ENCODE results near the gene GNPDA2. TPM values are rescaled to one million over a fixed set of nuclear protein-coding genes. Genes with fewer than 3 reads are reported as not detected.
A peak's percentile ranks its signal among the peaks of the same experiment; 100 is the strongest.

GNPDA2 gene
- total RNA-seq, 1 experiment from 2014 or later = 16.8 TPM

GRCh38 chr4:44765116-44765515, 38.8 kb upstream of the GNPDA2 start:
- intact Hi-C loops (cut with micrococcal nuclease) = loop anchor here (10.0 kb wide), 1 partner anchor 790 kb away; no protein-coding TSS in a partner anchor
- no peak overlapping the region for H3K27ac Mint-ChIP-seq (ENCODE audit: low read depth, unreplicated experiment)
- H3K4me1 Mint-ChIP-seq (ENCODE audit: insufficient read depth, unreplicated experiment) = peaks cover 6% of the 10 kb centered on the region
- no peaks in the 10 kb centered on the region for H3K9me3 Mint-ChIP-seq (ENCODE audit: unreplicated experiment)
- TF ChIP-seq CTCF (IDR thresholded peaks at IDR 0.05; ENCODE audit: unreplicated experiment) = no peak
- no peaks in the 10 kb centered on the region for H3K27me3 Mint-ChIP-seq (ENCODE audit: insufficient read depth, unreplicated experiment)
- ChIA-PET POLR2A (no interaction called here), CTCF (interaction anchor here (1.0 to 1.1 kb wide), 2 partner anchors 14 to 678 kb away, joined by 4 read pairs; no protein-coding TSS in a partner anchor)
- no peak overlapping the region for H3K4me3 Mint-ChIP-seq (ENCODE audit: unreplicated experiment)
- no TSS peak for BruUV-seq (replicated peaks)
- H3K36me3 Mint-ChIP-seq (ENCODE audit: insufficient read depth, unreplicated experiment) = no peaks in the 10 kb centered on the region
- no peak for DNase-seq (ENCODE audit: unreplicated experiment)

- H3K27me3 Mint-ChIP-seq (ENCODE audit: insufficient read depth, unreplicated experiment) = no peaks in the 10 kb centered on the region
- H3K4me1 Mint-ChIP-seq (ENCODE audit: insufficient read depth, unreplicated experiment) = peaks cover 6% of the 10 kb centered on the region
- no peaks in the 10 kb centered on the region for H3K36me3 Mint-ChIP-seq (ENCODE audit: insufficient read depth, unreplicated experiment)
- POLR2A ChIA-PET = no interaction called here
- no peak overlapping the region for H3K4me3 Mint-ChIP-seq (ENCODE audit: unreplicated experiment)
- no peak for TF ChIP-seq CTCF (IDR thresholded peaks at IDR 0.05; ENCODE audit: unreplicated experiment)
- intact Hi-C loops (cut with micrococcal nuclease) = loop anchor here (2.0 to 10.0 kb wide), 3 partner anchors 681 to 1801 kb away; no protein-coding TSS in a partner anchor
- no peak for DNase-seq (ENCODE audit: unreplicated experiment)
- no peak overlapping the region for H3K27ac Mint-ChIP-seq (ENCODE audit: low read depth, unreplicated experiment)
- no TSS peak for BruUV-seq (replicated peaks)
- peaks cover 3% of the 10 kb centered on the region for H3K9me3 Mint-ChIP-seq (ENCODE audit: unreplicated experiment)
- CTCF ChIA-PET = interaction anchor here (0.5 to 1.9 kb wide), 10 partner anchors 8 to 1517 kb away, joined by 3 to 11 read pairs (median 4); no protein-coding TSS in a partner anchor
Observed at GRCh38 chr4:44761306-44761705, 35.0 kb upstream of the GNPDA2 start.

- peak; percentile 48 for TF ChIP-seq CTCF (IDR thresholded peaks at IDR 0.05; ENCODE audit: unreplicated experiment)
- ChIA-PET POLR2A (interaction anchor here (0.6 kb wide), 1 partner anchor 127 kb away, joined by 3 read pairs; no protein-coding TSS in a partner anchor), CTCF (interaction anchor here (0.5 to 2.1 kb wide), 28 partner anchors 8 to 1518 kb away, joined by 3 to 11 read pairs (median 4); no protein-coding TSS in a partner anchor)
- intact Hi-C loops (cut with micrococcal nuclease) = loop anchor here (1.0 to 10.0 kb wide), 5 partner anchors 167 to 1802 kb away; no protein-coding TSS in a partner anchor
- Mint-ChIP-seq H3K27me3 (ENCODE audit: insufficient read depth, unreplicated experiment) (no peaks in the 10 kb centered on the region), H3K4me3 (ENCODE audit: unreplicated experiment) (no peak overlapping the region), H3K4me1 (ENCODE audit: insufficient read depth, unreplicated experiment) (peaks cover 6% of the 10 kb centered on the region), H3K36me3 (ENCODE audit: insufficient read depth, unreplicated experiment) (no peaks in the 10 kb centered on the region), H3K27ac (ENCODE audit: low read depth, unreplicated experiment) (no peak overlapping the region), H3K9me3 (ENCODE audit: unreplicated experiment) (peaks cover 7% of the 10 kb centered on the region)
- peak; percentile 59 for DNase-seq (ENCODE audit: unreplicated experiment)
- BruUV-seq (replicated peaks) = no TSS peak
Observed at GRCh38 chr4:44760142-44760898, 34.0 kb upstream of the GNPDA2 start.

GRCh38 chr4:44756559-44756958, 30.2 kb upstream of the GNPDA2 start:
- Mint-ChIP-seq H3K27me3 (ENCODE audit: insufficient read depth, unreplicated experiment) (no peaks in the 10 kb centered on the region), H3K9me3 (ENCODE audit: unreplicated experiment) (peaks cover 7% of the 10 kb centered on the region), H3K4me1 (ENCODE audit: insufficient read depth, unreplicated experiment) (peaks cover 6% of the 10 kb centered on the region), H3K4me3 (ENCODE audit: unreplicated experiment) (no peak overlapping the region), H3K36me3 (ENCODE audit: insufficient read depth, unreplicated experiment) (no peaks in the 10 kb centered on the region), H3K27ac (ENCODE audit: low read depth, unreplicated experiment) (peak overlapping the region; percentile 25)
- DNase-seq (ENCODE audit: unreplicated experiment) = no peak
- TF ChIP-seq CTCF (IDR thresholded peaks at IDR 0.05; ENCODE audit: unreplicated experiment) = no peak
- no TSS peak for BruUV-seq (replicated peaks)
- CTCF ChIA-PET = interaction anchor here (0.7 to 1.0 kb wide), 2 partner anchors 179 to 1825 kb away, joined by 3 read pairs; no protein-coding TSS in a partner anchor
- intact Hi-C loops (cut with micrococcal nuclease) = no loop called here
- POLR2A ChIA-PET = interaction anchor here (0.8 to 2.5 kb wide), 3 partner anchors 30 to 160 kb away, joined by 3 to 8 read pairs (median 4); partner anchors contain the start of genes GNPDA2 and GUF1
